Mesodermal cell (in vitro differentiated cells): ENCODE measurements around the gene COX6A1.
A peak's percentile ranks its signal among the peaks of the same experiment; 100 is the strongest.
"Not testable (repeated sequence)": the region's sequence is repeated elsewhere in the genome, so short reads cannot be mapped to it uniquely, and the experiment has no call there.

Experiments used
- H3K27ac ChIP-seq: 2 replicates; pipeline ENCODE4 v1.7.0; 2013; ENCODE audit warnings: mild to moderate bottlenecking, low read depth, low read length, moderate library complexity; ENCODE audit not compliant: severe bottlenecking
- H3K36me3 ChIP-seq: 2 replicates; pipeline ENCODE4 v1.7.1; 2013; ENCODE audit warnings: mild to moderate bottlenecking, low read length, moderate library complexity; ENCODE audit not compliant: control insufficient read depth, insufficient read depth
- H3K4me1 ChIP-seq: one replicate; pipeline ENCODE4 v1.7.1; 2013; ENCODE audit warnings: mild to moderate bottlenecking, low read length; ENCODE audit not compliant: insufficient read depth, control insufficient read depth, poor library complexity, severe bottlenecking
- H3K4me3 ChIP-seq: 2 replicates; pipeline ENCODE4 v1.7.0; 2013; ENCODE audit warnings: low read length, control low read depth, mild to moderate bottlenecking; ENCODE audit not compliant: insufficient read depth, poor library complexity, severe bottlenecking; ENCODE audit errors: extremely low read depth
- H3K9me3 ChIP-seq: 2 replicates; pipeline ENCODE4 v1.7.1; 2013; ENCODE audit warnings: mild to moderate bottlenecking, low read length, moderate library complexity; ENCODE audit not compliant: control insufficient read depth
- whole genome bisulfite sequencing, 2 experiments: methylation state at CpG; one replicate each; pipeline ENCODE4 v1.1.5; 2013; ENCODE audit warnings: missing lambda C conversion rate in 2 of 2; ENCODE audit not compliant: insufficient coverage in 2 of 2; 5-methylcytosine and 5-hydroxymethylcytosine counted together

Gene COX6A1

DNA sequence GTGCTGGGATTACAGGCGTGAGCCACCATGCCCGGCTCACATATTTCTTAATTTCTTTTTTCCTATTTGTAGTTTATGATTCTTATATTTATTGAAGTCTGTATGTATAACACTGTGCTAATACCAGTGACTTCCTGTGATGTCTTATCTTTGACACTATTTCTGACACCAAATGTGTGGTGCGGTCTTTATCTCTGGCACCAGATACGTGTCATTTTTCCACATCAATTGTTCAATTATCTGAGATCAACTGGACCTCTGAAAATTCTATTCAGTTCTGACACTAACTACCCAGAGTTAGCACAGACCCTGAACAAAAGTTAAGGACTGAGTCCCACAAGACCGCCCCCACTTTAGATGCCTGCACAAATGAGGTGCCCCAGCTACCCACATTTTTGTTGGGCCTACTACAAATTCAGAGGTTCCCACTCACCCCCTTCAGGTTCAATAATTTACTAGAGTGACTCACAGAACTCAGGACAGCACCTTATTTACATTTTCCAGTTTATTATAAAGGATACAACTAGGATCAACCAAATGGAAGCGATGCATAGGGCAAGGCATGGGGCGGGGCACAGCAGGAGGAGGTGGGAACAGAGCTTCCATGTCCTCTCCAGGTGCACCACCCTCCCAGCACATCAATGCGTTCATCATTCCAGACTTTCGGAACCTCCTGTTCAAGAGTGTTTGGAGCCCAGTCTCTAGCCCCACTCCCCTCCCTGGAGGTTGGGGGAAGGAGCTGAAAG lies 43.3 kb downstream of the COX6A1 start:
- no peak overlapping the region for H3K4me3 ChIP-seq
- 96 to 99% methylated on average over 5 of the region's 9 CpGs for WGBS, 2 experiments
- H3K36me3 ChIP-seq = no peaks in the 10 kb centered on the region
- no peaks in the 10 kb centered on the region for H3K4me1 ChIP-seq
- H3K27ac ChIP-seq = no peak overlapping the region
- no peaks in the 10 kb centered on the region for H3K9me3 ChIP-seq

GRCh38 chr12:120483621-120484020 lies 45.7 kb downstream of the COX6A1 start:
- Histone ChIP-seq H3K27ac (no peak overlapping the region), H3K4me1 (peaks cover 4% of the 10 kb centered on the region), H3K4me3 (no peak overlapping the region), H3K9me3 (no peaks in the 10 kb centered on the region), H3K36me3 (no peaks in the 10 kb centered on the region)
- 87 to 89% methylated on average over 1 of the region's 1 CpG for WGBS, 2 experiments

- H3K36me3 ChIP-seq = peaks cover 5% of the 10 kb centered on the region
- WGBS, 2 experiments = 90% methylated on average over 2 to 3 of the region's 7 CpGs
- peaks cover 4% of the 10 kb centered on the region for H3K4me1 ChIP-seq
- H3K9me3 ChIP-seq = no peaks in the 10 kb centered on the region
- no peak overlapping the region for H3K4me3 ChIP-seq
- no peak overlapping the region for H3K27ac ChIP-seq
Measured at GRCh38 chr12:120485961-120486881, 48.3 kb downstream of the COX6A1 start.

DNA sequence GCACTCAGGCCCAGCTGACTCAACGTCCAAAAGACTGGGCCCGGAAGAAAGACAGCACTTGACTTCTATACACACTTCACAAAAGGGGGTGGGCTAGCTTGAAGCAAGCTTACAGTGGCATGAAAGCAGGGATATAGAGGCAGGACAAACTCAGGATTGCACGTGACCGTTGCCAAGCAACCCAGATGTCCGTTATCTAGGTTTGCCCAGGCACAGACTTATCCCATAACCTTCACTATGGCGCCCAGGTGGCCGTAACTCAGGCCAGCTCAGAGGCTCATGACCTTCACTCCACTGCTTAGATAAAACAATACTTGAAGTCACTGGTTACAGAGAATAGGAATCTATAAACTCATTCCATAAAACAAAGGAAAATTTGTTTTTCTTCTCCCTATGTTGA lies 49.6 kb downstream of the COX6A1 start:
- 88 to 91% methylated on average over 5 to 6 of the region's 7 CpGs for WGBS, 2 experiments
- H3K4me3 ChIP-seq, H3K36me3 ChIP-seq, H3K4me1 ChIP-seq, H3K9me3 ChIP-seq: not testable (repeated sequence)
- H3K27ac ChIP-seq = peak overlapping the region; percentile 64

DNA sequence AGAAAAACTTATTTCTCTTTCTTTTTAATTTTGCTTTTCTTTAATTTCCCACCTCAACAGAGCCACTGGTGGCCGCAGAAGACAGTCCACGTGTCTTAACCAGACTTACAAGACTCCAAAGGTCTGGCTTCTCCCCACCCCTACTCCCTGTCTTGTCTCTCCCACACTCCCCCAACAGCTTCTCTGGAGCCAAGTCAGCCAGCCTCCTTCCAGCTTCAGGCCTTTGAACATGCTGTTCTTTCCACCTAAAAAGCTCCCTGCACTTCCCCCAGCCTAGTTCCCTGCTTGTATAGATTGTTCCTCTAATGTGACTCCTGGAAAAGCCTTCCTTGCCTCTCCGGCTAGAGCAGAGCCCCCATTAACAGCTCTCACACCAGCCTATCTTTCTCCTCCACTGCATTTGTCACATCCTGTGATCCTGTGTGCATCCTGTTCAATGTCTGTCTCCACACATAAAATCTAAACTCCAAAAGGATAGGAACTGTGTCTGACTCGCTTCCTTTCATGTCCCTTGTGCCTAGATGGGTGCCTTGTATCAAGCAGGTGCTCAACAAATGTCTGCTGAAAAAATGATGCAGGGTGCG lies 50.2 kb downstream of the COX6A1 start:
- peak overlapping the region; percentile 64 for H3K27ac ChIP-seq
- H3K9me3 ChIP-seq = no peaks in the 10 kb centered on the region
- peaks cover 8% of the 10 kb centered on the region for H3K36me3 ChIP-seq
- H3K4me1 ChIP-seq = peaks cover 4% of the 10 kb centered on the region
- WGBS, 2 experiments = 70 to 80% methylated on average over 5 of the region's 5 CpGs
- no peak overlapping the region for H3K4me3 ChIP-seq

- H3K4me3 ChIP-seq = no peak overlapping the region
- peaks cover 4% of the 10 kb centered on the region for H3K4me1 ChIP-seq
- peaks cover 8% of the 10 kb centered on the region for H3K36me3 ChIP-seq
- no peak overlapping the region for H3K27ac ChIP-seq
- 92 to 97% methylated on average over 4 of the region's 4 CpGs for WGBS, 2 experiments
- H3K9me3 ChIP-seq = no peaks in the 10 kb centered on the region
Measured at GRCh38 chr12:120489018-120489417, 51.1 kb downstream of the COX6A1 start.

- H3K36me3 ChIP-seq = peaks cover 12% of the 10 kb centered on the region
- no peak overlapping the region for H3K27ac ChIP-seq
- H3K4me1 ChIP-seq = peaks cover 4% of the 10 kb centered on the region
- H3K9me3 ChIP-seq = no peaks in the 10 kb centered on the region
- no peak overlapping the region for H3K4me3 ChIP-seq
- WGBS, 2 experiments = 89 to 94% methylated on average over 3 to 4 of the region's 5 CpGs
Measured at GRCh38 chr12:120490325-120490724, 52.4 kb downstream of the COX6A1 start.
